Calu3 (cell line): Measurements from ENCODE around the gene LRBA. TPM values are rescaled to one million over a fixed set of nuclear protein-coding genes. Genes with fewer than 3 reads are reported as not detected.

Experiments
- BruUV-seq: library from RNA; stranded (reverse); fragments of 400-500 nt; replicated peaks from 2 replicates; lab custom pipeline; 2021; lab: Mats Ljungman, UMichigan
- CTCF ChIA-PET: fragments of 300-600 bp; sonication (Branson Sonifier 250); formaldehyde crosslinking; loops from one replicate; lab custom pipeline; 2022; ENCODE audit warnings: antibody characterized with exemption; lab: Charles Lee
- DNase-seq: peaks from one replicate; pipeline ENCODE4 v3.0.0; 2022
- H3K27ac Mint-ChIP-seq: one replicate; pipeline ENCODE4 v1.8.0; 2022; ENCODE audit warnings: mixed read lengths; ENCODE audit not compliant: unreplicated experiment
- H3K27me3 Mint-ChIP-seq: one replicate; pipeline ENCODE4 v1.8.0; 2022; ENCODE audit warnings: mixed read lengths; ENCODE audit not compliant: unreplicated experiment
- H3K36me3 Mint-ChIP-seq: one replicate; pipeline ENCODE4 v1.8.0; 2022; ENCODE audit warnings: mild to moderate bottlenecking, moderate library complexity, mixed read lengths; ENCODE audit not compliant: insufficient read depth, unreplicated experiment
- H3K4me1 Mint-ChIP-seq: one replicate; pipeline ENCODE4 v1.8.0; 2022; ENCODE audit warnings: mild to moderate bottlenecking, low read depth, mixed read lengths; ENCODE audit not compliant: unreplicated experiment
- H3K4me3 Mint-ChIP-seq: one replicate; pipeline ENCODE4 v1.8.0; 2022; ENCODE audit warnings: mild to moderate bottlenecking, low read depth, moderate library complexity, mixed read lengths; ENCODE audit not compliant: unreplicated experiment
- H3K9me3 Mint-ChIP-seq: one replicate; pipeline ENCODE4 v1.8.0; 2022; ENCODE audit warnings: low read depth, mixed read lengths; ENCODE audit not compliant: unreplicated experiment
- CTCF ChIP-seq: fragments of 200-600 bp; IDR thresholded peaks from one replicate; pipeline ENCODE4 v1.8.0; 2022; ENCODE audit warnings: antibody characterized with exemption; ENCODE audit not compliant: unreplicated experiment
- intact Hi-C: fragments of 100-400 bp; cut with micrococcal nuclease; formaldehyde crosslinking; loops from one replicate; pipeline ENCODE4 v1.10.0; 2022; ENCODE audit not compliant: unreplicated experiment
- total RNA-seq: library from RNA; stranded (reverse); gene quantifications from 2 replicates; pipeline ENCODE4 v1.2.3, GENCODE V29; 2022

Gene LRBA
- total RNA-seq, 1 experiment from 2014 or later = 49.0 TPM

- intact Hi-C loops = no loop called here
- Mint-ChIP-seq H3K4me3 (no peak overlapping the region), H3K27ac (peak overlapping the region; percentile 70), H3K36me3 (no peaks in the 10 kb centered on the region), H3K4me1 (peaks cover 43% of the 10 kb centered on the region), H3K27me3 (no peaks in the 10 kb centered on the region), H3K9me3 (no peaks in the 10 kb centered on the region)
- no TSS peak for BruUV-seq
- CTCF ChIA-PET = interaction anchor here (0.6 kb wide), 1 partner anchor 30 kb away, joined by 4 read pairs; no protein-coding TSS in a partner anchor
- peak; percentile 17 for DNase-seq
- TF ChIP-seq CTCF = no peak
Measured at GRCh38 chr4:150950657-150951288, 64.3 kb downstream of the LRBA start.

- intact Hi-C loops = no loop called here
- TF ChIP-seq CTCF = no peak
- H3K9me3 Mint-ChIP-seq = no peaks in the 10 kb centered on the region
- CTCF ChIA-PET = no interaction called here
- no peaks in the 10 kb centered on the region for H3K36me3 Mint-ChIP-seq
- no peak overlapping the region for H3K27ac Mint-ChIP-seq
- H3K27me3 Mint-ChIP-seq = no peaks in the 10 kb centered on the region
- BruUV-seq = no TSS peak
- peaks cover 43% of the 10 kb centered on the region for H3K4me1 Mint-ChIP-seq
- H3K4me3 Mint-ChIP-seq = no peak overlapping the region
- no peak for DNase-seq
Measured at GRCh38 chr4:150949943-150950342, 65.1 kb downstream of the LRBA start.

GRCh38 chr4:150949342-150949741, 65.7 kb downstream of the LRBA start:
- H3K4me3 Mint-ChIP-seq = no peak overlapping the region
- no peak for DNase-seq
- intact Hi-C loops = no loop called here
- CTCF ChIA-PET = interaction anchor here (0.5 kb wide), 1 partner anchor 203 kb away, joined by 3 read pairs; no protein-coding TSS in a partner anchor
- H3K27ac Mint-ChIP-seq = no peak overlapping the region
- no peaks in the 10 kb centered on the region for H3K9me3 Mint-ChIP-seq
- TF ChIP-seq CTCF = no peak
- no peaks in the 10 kb centered on the region for H3K27me3 Mint-ChIP-seq
- H3K4me1 Mint-ChIP-seq = peaks cover 43% of the 10 kb centered on the region
- no TSS peak for BruUV-seq
- H3K36me3 Mint-ChIP-seq = no peaks in the 10 kb centered on the region

DNA sequence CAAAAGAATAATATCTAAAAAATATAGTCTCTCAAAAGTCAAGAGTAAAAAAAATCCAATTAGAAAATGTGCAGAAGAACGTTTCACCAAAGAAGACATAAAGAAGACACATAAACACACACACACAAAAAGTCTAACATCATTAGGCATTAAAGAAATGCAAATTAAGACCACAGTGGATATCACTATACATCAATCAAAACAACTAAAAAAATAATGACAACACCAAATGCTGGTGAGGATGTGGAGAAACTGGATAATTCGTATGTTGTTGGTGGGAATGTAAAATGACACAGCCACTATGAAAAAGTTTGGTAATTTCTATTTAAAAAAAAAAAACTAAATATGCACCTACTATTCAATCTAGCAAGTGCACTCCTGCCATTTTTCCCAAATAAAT, 66.4 kb downstream of the LRBA start:
- CTCF ChIA-PET = no interaction called here
- BruUV-seq = no TSS peak
- Mint-ChIP-seq H3K4me3 (no peak overlapping the region), H3K27me3 (no peaks in the 10 kb centered on the region), H3K9me3 (no peaks in the 10 kb centered on the region), H3K4me1 (peaks cover 43% of the 10 kb centered on the region), H3K27ac (no peak overlapping the region), H3K36me3 (no peaks in the 10 kb centered on the region)
- intact Hi-C loops = no loop called here
- TF ChIP-seq CTCF = no peak
- no peak for DNase-seq
